HG03521 (cell line): ENCODE measurements around the gene EIF5A.

Experiments
- ATAC-seq: cut with Tn5 transposase; IDR thresholded peaks from one replicate; pipeline ENCODE4 v1.9.1; 2021; ENCODE audit warnings: mild to moderate bottlenecking, moderate library complexity; ENCODE audit not compliant: unreplicated experiment

The EIF5A gene

DNA sequence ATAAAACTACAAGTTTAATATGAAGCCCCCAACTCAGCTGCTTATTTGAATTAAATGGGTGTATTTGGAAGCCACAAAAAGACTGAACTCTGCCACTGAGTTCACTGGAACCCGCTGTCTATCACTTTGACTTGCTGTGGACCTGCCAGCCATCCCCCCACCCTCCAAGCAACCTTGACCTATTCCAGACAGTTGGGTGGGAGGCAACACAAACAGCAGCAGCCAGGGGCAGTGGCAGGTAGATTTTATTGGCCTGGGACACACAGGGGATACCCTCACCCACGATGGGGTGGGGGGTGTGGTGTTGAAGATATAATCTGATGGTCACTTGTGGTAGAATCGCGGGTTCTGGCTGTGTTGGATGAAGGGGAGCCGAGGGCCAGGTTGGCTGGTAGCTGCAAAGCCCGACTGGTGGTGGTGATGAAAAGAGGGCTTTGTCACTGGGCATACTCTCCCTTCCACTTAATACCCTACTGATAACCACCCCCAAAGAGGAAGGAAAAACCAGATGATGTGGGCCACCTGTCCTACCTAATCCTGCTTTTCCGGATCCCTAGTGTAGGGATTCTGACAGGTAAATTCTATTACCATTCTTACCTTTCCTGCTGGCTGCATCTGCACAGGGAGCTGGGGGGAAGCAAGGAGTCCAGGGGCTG lies 5.1 kb downstream of the EIF5A start:
- ATAC-seq, result no peak

DNA sequence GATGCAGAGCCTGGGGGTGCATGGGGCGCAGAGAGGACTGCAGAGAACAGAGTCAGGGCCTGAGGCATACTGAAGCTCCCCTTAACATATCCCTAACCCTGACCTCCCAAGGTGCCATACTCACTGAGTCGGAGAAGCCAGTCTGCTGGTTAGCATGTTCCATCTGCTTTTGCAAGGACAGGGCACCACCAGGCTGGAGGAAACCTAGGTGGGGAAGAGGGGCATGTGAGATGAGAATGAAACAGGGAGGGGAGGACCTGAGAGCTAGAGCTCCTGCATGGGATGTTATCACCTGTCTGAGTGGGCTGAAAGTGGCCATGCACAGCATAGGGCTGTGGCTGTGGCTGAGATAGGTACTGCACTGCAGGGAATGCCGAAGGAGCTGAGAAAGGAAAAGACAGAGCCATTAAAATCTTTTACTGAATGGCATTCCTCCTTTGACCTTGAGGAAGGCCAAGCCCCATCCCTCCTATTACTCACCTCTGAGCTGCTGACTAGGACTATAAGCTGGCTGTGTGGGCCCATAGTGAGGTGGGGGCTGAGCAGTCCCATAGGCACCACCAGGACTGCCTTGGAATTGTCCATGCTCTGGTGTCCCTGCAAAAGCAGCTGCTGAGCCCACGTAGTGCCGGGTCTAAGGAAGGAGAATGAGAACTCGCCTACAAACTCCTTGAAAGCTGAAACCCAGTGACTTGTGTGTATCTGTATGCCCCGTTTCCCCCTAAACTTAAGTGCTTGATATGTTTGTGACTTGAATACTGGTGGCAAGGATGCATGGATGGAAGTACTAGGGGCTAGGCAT lies 5.9 kb downstream of the EIF5A start:
- no peak for ATAC-seq

DNA sequence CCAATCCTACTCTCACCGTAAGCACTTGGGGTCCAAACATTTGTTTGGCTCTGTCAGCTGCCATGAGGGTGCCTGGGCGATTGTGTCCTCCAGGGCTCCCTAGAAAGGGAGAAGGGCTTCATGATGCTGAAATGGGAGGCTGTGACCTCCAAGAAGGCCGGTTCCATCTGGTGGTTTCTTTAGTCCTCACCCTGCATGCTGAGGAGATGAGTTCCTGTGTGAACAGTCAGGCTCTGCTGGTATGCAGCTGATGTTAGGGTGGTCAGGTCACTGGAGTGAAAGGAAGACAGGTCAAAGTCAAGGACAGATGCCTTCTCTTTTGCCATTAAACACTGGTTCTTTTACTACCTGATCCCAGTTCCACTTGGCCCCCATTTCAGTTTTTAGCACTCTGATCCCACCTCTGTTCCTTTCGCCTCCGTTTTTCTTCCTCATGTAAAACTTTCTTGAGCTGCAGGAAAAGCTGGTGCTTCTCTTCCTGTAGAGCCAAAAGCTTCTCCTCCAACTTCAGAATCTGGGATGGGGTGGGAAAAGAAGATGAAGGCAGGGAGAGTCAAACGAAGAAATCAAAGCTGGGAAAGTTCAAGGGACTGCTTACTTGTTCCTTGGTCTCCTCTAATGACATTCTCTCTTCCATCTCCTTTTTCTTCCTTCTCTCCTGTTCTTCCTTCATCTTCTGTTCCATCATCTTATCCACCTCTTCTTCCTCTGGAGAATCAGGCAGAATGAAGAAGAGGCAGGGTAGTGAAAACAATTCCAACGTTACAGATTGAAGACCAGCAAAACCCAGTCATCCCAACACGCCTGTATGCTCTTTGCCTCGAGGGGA lies 6.7 kb downstream of the EIF5A start:
- ATAC-seq, result no peak

DNA sequence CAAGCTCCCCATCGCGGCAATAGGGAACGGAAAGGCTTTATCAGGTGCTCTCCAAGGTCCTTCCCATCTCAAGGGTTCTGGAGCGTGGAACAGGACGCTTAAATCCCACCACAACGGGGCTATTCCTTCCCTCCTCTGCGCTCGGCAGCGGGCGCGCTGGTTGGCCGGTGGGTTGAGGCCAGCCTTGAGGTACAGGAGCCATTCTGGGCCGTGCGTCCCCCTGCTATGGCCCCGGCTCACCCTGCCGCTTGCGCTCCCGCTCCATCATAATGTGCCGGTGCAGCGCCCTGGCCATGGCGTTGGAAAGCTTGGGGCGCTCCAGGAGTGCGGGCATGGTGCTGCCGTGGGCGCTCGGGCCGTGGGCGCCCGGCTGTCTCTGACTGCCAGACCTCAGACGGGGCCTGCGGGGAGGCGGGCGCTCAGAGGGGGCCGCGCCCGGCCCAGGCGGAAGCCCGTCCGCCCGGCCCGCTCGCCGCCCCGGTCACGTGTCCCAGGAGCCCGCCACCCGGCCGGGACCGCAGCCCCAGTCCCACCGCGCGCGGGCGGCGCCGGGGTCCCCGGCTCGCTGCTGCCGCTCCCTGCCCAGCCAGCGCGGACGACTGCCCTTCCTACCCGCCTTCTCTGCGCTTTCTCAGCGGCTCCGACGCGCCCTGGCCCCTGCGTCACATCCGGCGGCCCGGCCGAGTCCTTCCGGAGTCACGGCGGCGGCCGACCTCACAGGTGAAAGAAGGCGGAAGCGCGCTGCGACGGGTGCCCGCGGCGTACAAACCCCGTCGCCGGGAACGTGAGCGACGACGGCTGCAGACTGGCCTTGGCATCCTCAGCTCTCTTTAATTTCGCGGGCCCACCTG lies 7.5 kb downstream of the EIF5A start, which contains the start of gene GPS2:
TSS of gene GPS2 (minus strand) at position 642 of the 851 bp plus-strand sequence. CDS start at position 334, 308 bp downstream.
- peak; percentile 72 for ATAC-seq

DNA sequence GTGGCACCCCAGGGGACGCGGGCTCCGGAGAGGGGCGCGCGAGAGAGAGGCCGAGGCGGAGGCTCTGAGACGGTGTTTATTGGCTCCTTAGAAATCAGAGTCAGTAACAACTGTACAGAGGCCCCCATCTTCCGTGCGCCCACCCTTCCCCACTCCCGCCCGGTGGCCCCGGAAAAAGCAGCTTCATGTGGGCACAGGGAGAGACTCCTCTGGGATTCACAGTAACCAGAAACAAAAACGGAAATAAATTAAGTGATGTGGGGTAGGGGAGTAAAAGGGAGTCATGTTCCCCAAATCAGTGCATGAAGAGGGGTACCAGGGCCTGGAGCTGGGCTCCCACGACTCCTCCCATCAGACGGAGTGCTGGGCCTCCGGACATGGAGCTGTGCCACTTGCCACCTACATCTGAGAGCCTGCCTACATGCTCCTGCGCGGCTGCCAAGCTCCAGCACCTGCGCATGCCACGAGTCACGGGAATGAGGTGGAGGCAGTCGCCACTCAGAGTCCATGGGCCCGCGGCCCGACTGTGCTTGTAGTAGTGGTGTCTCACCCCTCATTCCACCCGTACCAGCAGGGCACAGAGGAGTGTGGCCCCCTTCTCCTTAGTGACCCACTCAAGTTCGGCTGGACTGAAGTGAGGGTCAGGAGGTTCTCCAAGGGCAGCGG lies 8.3 kb downstream of the EIF5A start:
- ATAC-seq, result no peak

DNA sequence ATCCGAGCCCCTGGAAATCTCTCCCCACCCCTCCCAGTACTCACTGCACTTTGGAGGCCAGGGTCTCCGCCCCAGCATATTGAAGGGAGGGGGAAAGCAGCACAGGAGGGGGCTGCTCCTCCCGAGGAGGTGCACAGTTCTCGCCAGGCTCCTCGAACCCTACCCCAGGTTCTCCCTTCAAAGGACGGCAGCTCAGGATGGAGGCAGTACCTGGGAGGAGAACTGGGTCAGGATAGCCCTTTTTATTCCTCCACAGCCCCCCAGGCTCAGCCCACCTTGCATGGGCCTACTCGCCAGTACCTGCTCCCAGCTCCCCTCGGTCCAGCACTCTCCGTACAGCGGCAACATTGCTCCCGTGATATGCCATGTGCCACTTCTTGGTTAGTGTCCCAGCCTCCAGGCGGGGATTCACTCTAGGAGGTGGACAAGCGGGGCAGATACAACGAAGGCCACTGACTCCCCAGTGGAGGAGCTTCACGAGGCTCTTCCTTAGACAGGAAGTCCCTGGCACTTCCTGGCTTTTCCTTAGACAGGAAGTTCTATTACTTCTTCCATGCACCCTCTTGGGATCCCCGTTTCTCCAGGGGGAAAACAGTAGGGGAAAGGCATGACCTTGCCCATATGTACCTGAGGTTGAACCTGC lies 9.9 kb downstream of the EIF5A start:
- no peak for ATAC-seq

DNA sequence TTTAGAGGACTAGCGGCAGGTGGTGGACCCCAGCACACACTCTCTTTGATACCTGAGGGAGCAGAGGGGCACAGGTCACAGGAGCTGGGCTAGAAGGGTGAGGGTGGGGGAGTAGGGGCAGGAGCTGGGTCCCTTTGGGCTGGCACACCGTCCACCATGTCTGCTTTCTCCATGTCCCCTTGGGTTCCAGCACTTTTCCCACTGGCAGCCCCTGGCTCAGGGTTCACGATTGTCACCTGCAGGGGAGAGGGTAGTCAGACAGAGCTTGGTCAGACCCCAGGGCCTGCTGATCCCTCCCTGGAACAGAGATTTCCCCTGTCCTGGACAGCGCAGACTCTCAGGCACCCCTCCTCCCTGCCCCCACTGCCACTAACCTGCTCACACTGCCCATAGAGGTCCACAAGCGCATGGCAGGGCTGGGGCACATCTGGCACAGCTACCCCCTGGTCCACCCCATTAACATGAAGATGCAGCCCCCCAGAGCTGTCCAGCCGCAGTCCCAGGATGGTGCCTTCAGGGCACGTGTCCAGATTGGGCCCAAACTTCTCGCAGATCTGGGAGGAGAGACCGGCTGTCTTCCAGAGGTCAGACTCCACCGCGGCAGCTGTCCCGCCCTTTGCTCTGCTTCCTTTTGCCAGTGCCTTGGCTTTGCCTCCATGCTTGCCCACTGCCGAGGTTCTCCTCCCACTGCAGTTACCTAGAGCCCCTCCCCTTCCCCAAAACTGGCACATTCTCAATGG lies 10.9 kb downstream of the EIF5A start:
- ATAC-seq, result no peak

DNA sequence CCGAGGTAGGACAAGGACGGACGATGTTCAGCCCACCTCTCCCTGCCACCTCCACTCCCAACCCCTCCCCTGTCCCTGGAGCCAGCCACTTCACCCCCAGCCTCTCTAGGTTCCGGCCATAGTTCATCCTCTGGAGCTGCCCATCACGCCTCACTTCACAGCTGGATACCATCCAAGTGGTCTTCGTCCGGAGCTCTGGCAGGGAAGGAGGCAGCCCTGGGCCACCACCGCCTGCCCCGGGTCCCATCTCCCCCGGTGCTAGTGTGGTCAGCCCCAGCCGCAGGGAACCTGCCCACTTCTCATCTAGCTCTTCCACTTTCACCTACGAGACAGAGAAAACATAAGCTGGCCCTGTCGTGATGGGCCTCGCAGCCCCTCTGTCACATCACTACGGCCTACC lies 14.0 kb downstream of the EIF5A start:
- no peak for ATAC-seq

DNA sequence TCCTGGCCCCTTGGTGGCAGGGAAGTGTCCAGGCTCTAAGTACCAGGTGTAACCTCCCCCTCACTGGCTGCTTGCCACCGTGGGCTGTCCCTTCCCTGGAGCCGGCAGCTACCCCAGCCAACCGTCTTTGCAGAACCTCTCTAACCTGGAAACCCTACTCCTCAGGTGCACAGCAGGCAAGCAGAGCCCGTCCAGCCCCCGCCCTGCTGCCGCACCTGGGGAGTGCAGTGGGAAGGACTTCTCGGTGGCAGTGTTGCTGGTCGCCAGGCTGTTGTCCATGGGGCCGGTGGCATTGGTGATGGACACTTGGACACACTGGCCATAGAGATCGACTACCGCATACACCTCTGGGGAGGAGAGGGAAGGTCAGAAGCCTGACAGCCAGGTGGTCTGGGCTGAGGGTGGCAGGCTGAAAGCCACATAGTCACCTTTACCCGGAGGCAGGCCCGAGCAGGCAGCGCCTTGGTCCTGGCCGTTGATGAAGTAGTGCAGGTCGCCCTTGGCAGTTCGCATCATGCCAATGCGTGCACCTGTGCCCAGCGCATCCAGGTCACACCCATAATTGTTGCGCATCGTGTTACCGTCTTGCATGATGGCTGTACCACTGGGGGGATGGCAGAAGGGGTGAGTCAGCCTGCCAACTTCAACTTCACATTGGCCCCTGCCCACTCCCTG lies 15.2 kb downstream of the EIF5A start:
- no peak for ATAC-seq

DNA sequence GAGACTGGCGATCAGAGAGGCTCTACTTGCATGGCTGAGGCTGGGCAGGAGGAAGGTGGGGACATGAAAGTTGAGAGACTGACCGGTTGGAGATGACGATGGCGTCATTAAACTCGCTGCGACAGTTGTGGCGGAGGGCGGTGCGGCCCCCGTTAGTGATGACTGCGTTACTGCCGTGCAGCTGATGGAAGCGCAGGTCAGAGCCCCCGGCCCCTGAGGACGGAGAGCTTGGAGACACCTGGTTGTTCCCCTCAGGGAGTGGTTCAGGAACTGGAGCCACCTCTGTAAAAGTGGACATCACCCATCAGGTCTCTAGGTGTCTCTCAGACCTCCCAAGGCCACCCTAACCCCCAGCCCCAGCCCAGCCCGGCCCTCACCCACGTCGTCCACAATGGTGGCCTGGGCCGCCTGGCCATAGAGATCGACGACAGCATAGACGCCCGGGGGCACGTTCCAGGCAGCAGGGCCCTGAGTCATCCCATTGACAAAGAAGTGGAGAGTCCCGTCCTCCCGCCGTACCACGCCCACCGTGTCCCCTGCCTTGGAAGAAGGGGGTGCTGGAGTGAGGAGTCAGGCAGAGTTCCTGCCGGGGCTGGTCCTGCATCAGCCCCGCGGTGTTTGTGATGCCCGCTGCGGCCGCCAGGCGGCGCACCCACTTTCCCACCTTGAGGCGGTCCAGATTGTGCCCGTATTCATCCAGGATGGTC lies 16.5 kb downstream of the EIF5A start:
- ATAC-seq, result no peak

DNA sequence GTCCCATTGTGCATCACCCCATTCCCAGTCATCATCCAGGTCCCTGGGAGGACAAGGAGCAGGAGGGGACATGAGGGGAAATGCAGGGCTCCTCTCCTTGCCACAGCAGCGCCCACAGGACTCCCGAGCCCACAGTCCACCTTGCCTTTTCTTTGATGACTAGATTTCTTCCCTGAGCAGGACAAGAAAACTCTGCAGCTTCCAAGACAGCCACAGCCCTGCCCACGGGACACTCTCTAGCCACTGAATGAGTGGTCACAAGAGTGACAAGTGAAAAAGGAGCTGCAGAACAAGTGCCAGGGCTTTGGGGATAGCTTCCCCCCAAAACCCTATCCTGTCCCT lies 17.0 kb downstream of the EIF5A start:
- ATAC-seq, result no peak

DNA sequence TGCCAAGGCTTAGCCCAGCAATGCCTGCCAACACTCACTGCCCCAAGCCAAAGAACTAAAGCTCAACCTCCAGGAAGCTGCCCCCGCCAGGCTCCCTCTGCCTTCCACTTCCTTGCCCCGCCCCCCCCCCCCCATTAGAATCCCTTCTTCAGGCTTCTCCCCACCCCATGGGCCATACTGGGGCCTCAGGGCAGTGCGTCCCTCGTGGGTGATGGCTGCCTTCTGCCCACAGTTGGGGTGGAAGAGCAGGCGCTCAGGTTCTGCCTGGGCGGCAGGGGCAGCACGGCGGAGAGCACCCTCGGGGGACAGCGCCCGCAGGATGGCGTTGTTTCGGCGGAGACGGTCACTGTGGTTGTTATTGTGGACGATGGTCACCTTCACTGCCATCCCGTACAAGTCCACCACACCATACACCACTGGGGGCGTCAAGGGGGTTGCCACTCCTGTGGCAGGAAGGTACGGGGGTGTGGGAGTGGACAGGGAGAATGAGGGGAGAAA lies 17.7 kb downstream of the EIF5A start:
- no peak for ATAC-seq

DNA sequence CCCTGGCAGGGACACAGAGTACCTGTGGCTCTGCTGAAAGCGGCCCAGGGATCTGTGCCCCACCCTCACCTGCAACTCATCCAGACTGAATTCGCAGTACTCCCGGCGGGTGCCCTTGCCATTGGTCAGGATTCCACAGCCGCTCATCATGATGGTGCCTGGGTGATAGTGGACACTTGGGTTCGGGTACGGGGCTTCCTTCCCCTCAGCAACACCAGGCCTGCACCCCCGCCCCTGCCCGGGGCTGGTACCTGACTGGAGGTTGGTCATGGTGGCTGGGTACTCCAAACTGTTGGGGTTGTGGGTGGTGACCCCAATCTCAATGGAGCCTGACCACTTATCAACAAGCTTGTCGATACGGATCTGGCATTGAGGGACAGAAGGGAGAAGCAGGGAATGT lies 18.8 kb downstream of the EIF5A start:
- ATAC-seq, result no peak

DNA sequence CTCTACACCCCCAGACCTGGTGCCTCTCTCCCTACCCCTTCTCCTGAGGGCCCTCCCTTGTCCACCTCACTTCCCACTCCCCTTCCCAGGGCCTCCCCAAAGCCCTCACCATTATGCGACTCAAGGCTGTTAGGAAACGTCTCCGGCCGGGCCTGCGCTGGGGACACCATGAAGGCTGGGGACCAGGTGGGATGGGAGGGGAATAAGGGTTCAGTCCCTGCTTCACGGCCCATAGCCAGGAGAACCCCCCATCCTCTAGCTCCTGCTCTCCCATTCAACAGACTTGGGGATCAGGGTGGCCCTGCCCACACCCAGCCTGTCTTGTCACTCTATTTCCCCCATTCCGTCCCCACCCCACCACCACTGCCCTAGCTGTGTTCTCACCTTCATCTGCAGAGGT lies 19.6 kb downstream of the EIF5A start:
- ATAC-seq, result no peak

DNA sequence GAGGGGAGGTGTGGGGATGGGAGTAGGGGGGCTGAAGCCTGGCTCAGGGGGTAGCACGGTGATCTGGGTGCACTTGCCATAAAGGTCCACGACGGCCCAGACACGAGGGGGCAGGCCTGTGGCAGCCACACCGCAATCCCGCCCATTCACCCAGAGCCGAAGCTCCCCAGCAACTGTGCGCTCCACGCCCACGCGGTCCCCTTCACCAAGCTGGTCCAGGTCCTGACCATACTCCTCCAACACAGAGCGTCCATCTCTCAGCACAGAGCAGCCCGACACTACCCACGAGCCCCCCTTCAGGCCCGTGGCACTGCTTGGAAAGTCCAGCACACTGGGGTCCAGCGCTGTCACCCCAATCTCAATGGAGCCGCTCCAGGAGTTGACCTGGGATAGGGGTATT lies 20.1 kb downstream of the EIF5A start:
- ATAC-seq, result no peak

DNA sequence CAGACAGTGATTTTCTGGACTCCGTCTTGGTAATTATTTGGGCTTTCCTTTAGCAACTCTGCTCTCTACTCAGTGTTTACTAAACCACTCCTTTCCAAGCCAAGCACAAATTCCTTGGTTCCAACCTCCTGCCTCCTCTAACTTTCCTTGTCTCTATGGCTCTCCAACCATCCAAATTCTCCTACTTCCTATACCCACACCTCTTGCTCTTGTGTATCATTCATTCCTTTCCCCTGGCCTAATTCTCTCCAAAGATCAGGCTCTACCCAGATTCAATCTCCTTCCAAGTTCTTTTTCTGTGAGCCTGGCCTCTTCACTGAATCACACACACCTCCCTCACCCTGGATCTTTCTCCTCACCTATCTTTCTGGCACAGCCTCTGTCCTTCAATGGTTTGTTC lies 20.6 kb downstream of the EIF5A start:
- ATAC-seq, result no peak

DNA sequence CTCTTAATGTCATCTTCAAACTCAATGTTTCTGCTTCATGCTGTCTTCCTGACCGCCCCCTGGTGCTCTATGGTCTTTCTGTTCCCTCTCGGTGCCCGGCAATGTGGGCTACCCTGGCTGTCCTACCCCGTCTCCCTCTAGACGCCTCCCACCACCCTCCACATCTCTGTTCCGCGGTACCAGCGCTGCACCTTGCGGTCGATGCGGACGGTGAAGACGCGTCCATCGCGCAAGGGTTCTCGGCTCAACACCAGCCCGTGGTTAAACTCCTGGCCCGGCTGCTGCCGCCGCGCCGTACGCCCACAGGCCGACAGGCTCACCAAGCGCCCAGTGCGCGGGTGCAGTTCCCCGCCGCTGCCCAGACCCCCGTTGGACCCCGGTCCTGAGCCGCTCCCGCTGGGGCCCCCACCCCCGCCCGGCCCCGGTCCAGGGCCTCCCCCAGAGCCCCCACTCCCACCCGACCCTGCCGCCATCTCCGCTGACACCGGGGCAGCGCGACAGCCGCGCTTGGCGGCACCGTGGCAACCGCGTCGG lies 21.5 kb downstream of the EIF5A start, which contains the start of gene NEURL4:
TSS of gene NEURL4 (minus strand) at position 496 of the 534 bp plus-strand sequence. CDS start at position 473, 23 bp downstream.
- ATAC-seq, result peak; percentile 1
